ENCODE measurements around the gene NEGR1.

NEGR1 gene

GRCh38 chr1:71687376-71687775, 595.0 kb downstream of the NEGR1 start:
- DNase-seq (ENCODE audit: low read depth): no peak

- no peak for DNase-seq (ENCODE audit: low read depth)
Observed at GRCh38 chr1:71676979-71677925, 605.1 kb downstream of the NEGR1 start.

- DNase-seq (ENCODE audit: low read depth): no peak
Observed at GRCh38 chr1:71668065-71668464, 614.3 kb downstream of the NEGR1 start.

GRCh38 chr1:71667216-71667615, 615.1 kb downstream of the NEGR1 start:
- DNase-seq (ENCODE audit: low read depth): no peak

- DNase-seq (ENCODE audit: low read depth): no peak
Observed at GRCh38 chr1:71666609-71667008, 615.7 kb downstream of the NEGR1 start.

GRCh38 chr1:71660411-71660810, 621.9 kb downstream of the NEGR1 start:
- no peak for DNase-seq (ENCODE audit: low read depth)

GRCh38 chr1:71657891-71658679, 624.3 kb downstream of the NEGR1 start:
- no peak for DNase-seq (ENCODE audit: low read depth)

GRCh38 chr1:71656902-71657301, 625.4 kb downstream of the NEGR1 start:
- DNase-seq (ENCODE audit: low read depth): no peak

- DNase-seq (ENCODE audit: low read depth): no peak
Observed at GRCh38 chr1:71655604-71656003, 626.7 kb downstream of the NEGR1 start.

GRCh38 chr1:71653952-71654351, 628.4 kb downstream of the NEGR1 start:
- DNase-seq (ENCODE audit: low read depth): no peak

GRCh38 chr1:71651214-71651613, 631.1 kb downstream of the NEGR1 start:
- no peak for DNase-seq (ENCODE audit: low read depth)

GRCh38 chr1:71650119-71650518, 632.2 kb downstream of the NEGR1 start:
- no peak for DNase-seq (ENCODE audit: low read depth)

GRCh38 chr1:71649608-71650007, 632.7 kb downstream of the NEGR1 start:
- no peak for DNase-seq (ENCODE audit: low read depth)

- no peak for DNase-seq (ENCODE audit: low read depth)
Observed at GRCh38 chr1:71647513-71648300, 634.6 kb downstream of the NEGR1 start.

GRCh38 chr1:71645015-71645414, 637.3 kb downstream of the NEGR1 start:
- no peak for DNase-seq (ENCODE audit: low read depth)

- no peak for DNase-seq (ENCODE audit: low read depth)
Observed at GRCh38 chr1:71641903-71642302, 640.4 kb downstream of the NEGR1 start.

GRCh38 chr1:71640998-71641397, 641.3 kb downstream of the NEGR1 start:
- DNase-seq (ENCODE audit: low read depth): no peak

GRCh38 chr1:71640116-71640515, 642.2 kb downstream of the NEGR1 start:
- DNase-seq (ENCODE audit: low read depth): no peak

GRCh38 chr1:71638081-71638766, 644.1 kb downstream of the NEGR1 start:
- DNase-seq (ENCODE audit: low read depth): no peak

GRCh38 chr1:71635568-71635967, 646.8 kb downstream of the NEGR1 start:
- no peak for DNase-seq (ENCODE audit: low read depth)

GRCh38 chr1:71634159-71634558, 648.2 kb downstream of the NEGR1 start:
- DNase-seq (ENCODE audit: low read depth): no peak

- DNase-seq (ENCODE audit: low read depth): no peak
Observed at GRCh38 chr1:71630073-71630472, 652.3 kb downstream of the NEGR1 start.
